ENCODE results near the gene VWA8. TPM values are rescaled to one million over a fixed set of nuclear protein-coding genes. Genes with fewer than 3 reads are reported as not detected.

Gene VWA8
- total and polyA plus RNA-seq, 4 donors, result 4.7 to 26.3 (median 11.9) TPM

DNA sequence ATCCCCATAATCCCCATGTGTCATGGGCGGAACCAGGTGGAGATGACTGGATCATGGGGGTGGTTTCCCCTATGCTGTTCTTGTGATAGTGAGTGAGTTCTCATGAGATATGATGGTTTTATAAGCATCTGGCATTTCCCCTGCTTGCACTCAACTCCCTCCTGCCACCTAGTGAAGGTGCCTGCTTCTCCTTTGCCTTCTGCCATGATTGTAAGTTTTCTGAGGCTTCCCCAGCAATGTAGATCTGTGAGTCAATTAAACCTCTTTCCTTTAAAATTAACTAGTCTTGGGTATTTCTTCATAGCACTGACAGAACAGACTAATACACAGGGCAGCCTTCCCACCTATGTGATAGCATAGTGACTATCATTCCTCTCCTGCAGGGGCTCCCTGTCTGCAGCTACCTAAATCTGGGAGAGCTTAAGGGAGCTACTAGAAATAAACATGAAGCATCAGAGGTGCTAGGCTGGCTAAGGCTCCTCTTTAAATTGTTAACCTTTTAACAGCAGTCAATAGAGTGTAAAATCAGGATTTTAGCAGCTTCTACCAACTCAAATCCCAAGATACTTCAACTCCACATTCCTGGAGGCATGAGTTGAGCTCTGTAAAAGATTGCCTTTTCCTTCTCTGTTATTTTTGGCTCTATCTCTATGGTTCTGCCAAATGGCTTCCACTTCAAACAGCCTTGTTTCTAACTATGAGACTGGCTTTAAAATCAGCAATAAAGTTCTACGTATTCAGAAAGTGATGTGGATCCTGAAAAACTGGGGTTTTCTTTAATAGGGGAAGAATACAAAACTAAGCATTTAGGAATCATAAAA lies 112.3 kb downstream of the VWA8 start:
- 96 to 100% methylated on average over 2 of the region's 2 CpGs for WGBS, 2 donors
- TF ChIP-seq, protein P1, sequence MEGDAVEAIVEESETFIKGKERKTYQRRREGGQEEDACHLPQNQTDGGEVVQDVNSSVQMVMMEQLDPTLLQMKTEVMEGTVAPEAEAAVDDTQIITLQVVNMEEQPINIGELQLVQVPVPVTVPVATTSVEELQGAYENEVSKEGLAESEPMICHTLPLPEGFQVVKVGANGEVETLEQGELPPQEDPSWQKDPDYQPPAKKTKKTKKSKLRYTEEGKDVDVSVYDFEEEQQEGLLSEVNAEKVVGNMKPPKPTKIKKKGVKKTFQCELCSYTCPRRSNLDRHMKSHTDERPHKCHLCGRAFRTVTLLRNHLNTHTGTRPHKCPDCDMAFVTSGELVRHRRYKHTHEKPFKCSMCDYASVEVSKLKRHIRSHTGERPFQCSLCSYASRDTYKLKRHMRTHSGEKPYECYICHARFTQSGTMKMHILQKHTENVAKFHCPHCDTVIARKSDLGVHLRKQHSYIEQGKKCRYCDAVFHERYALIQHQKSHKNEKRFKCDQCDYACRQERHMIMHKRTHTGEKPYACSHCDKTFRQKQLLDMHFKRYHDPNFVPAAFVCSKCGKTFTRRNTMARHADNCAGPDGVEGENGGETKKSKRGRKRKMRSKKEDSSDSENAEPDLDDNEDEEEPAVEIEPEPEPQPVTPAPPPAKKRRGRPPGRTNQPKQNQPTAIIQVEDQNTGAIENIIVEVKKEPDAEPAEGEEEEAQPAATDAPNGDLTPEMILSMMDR (IDR thresholded peaks at IDR 0.05; ENCODE audit: control extremely low read depth, extremely low read depth), result no peak
- H3K36me3 ChIP-seq (ENCODE audit: control insufficient read depth in 4 of 4, insufficient read depth in 4 of 4, low read length in 4 of 4), result peaks cover 0 to 9% (median 0%) of the 10 kb centered on the region in 4 donors
- ATAC-seq (ENCODE audit: insufficient read depth, low FRiP score) (no peak), DNase-seq (no peak)
- no peaks in the 10 kb centered on the region for H3K27me3 ChIP-seq (ENCODE audit: control insufficient read depth in 3 of 3, insufficient read depth in 3 of 3, low read length in 2 of 3)
- peaks cover 0 to 7% (median 0%) of the 10 kb centered on the region in 4 donors for H3K9me3 ChIP-seq (ENCODE audit: control insufficient read depth in 4 of 4, insufficient read depth in 3 of 4, low read length in 3 of 4)
- peaks cover 0 to 10% (median 0%) of the 10 kb centered on the region in 5 donors for H3K4me1 ChIP-seq (ENCODE audit: control insufficient read depth in 5 of 5, insufficient read depth in 5 of 5, low read length in 5 of 5)
- H3K9ac ChIP-seq (ENCODE audit: insufficient read depth in 1 of 2, low read length in 2 of 2), result no peak overlapping the region
- H3K27ac ChIP-seq (ENCODE audit: low read depth in 1 of 2, low read length in 1 of 2), result no peak overlapping the region
- H3K4me3 ChIP-seq, result no peak overlapping the region

- Histone ChIP-seq H3K9me3 (ENCODE audit: control insufficient read depth in 4 of 4, insufficient read depth in 3 of 4, low read length in 3 of 4) (peaks cover 0 to 7% (median 0%) of the 10 kb centered on the region in 4 donors), H3K27me3 (ENCODE audit: control insufficient read depth in 3 of 3, insufficient read depth in 3 of 3, low read length in 2 of 3) (no peaks in the 10 kb centered on the region), H3K4me3 (no peak overlapping the region), H3K9ac (ENCODE audit: insufficient read depth in 1 of 2, low read length in 2 of 2) (no peak overlapping the region), H3K36me3 (ENCODE audit: control insufficient read depth in 4 of 4, insufficient read depth in 4 of 4, low read length in 4 of 4) (no peaks in the 10 kb centered on the region), H3K4me1 (ENCODE audit: control insufficient read depth in 5 of 5, insufficient read depth in 5 of 5, low read length in 5 of 5) (peaks cover 0 to 10% (median 0%) of the 10 kb centered on the region in 5 donors), H3K27ac (ENCODE audit: low read depth in 1 of 2, low read length in 1 of 2) (no peak overlapping the region)
- TF ChIP-seq, protein P1 (IDR thresholded peaks at IDR 0.05; ENCODE audit: control extremely low read depth, extremely low read depth), result no peak
- DNase-seq (no peak), ATAC-seq (ENCODE audit: insufficient read depth, low FRiP score) (no peak)
- WGBS, 2 donors, result 94 to 98% methylated on average over 3 of the region's 3 CpGs
Observed at GRCh38 chr13:41847216-41847615, 113.7 kb downstream of the VWA8 start.

DNA sequence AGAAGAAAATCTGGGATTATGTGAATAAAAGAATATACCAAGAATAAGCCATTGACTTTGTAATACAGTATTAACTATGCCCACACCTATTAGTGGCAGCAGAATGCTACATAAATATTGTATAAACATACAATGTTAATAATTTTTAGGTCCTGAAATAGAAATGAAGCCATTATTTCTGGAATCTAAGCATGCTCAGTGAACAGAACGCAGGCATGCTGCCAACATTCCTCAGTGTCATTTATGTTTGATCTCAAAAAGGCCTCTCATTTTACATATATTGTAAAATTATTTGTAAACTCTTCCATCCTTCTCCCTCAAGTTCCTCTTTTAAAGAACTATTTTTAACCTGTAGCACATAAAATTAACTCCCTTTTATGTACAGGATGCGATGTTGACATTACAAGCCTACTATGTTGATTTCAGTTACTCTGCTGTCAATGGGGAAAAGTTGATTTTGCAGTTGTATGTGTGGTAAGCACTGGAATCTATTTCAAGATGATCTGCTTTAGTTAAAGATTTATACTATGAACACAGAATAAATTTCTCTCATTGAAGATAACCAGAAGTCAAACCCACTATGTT lies 118.8 kb downstream of the VWA8 start:
- peaks cover 0 to 4% (median 0%) of the 10 kb centered on the region in 4 donors for H3K9me3 ChIP-seq (ENCODE audit: control insufficient read depth in 4 of 4, insufficient read depth in 3 of 4, low read length in 3 of 4)
- TF ChIP-seq, protein P1 (IDR thresholded peaks at IDR 0.05; ENCODE audit: control extremely low read depth, extremely low read depth), result no peak
- H3K36me3 ChIP-seq (ENCODE audit: control insufficient read depth in 4 of 4, insufficient read depth in 4 of 4, low read length in 4 of 4), result peaks cover 0 to 1% (median 0%) of the 10 kb centered on the region in 4 donors
- no peak overlapping the region for H3K9ac ChIP-seq (ENCODE audit: insufficient read depth in 1 of 2, low read length in 2 of 2)
- WGBS, 2 donors, result 23 to 38% methylated on average over 2 of the region's 2 CpGs
- H3K4me3 ChIP-seq, result no peak overlapping the region
- peaks cover 0 to 10% (median 0%) of the 10 kb centered on the region in 5 donors for H3K4me1 ChIP-seq (ENCODE audit: control insufficient read depth in 5 of 5, insufficient read depth in 5 of 5, low read length in 5 of 5)
- DNase-seq (peak; percentile 77 to 92 (median 88)), ATAC-seq (ENCODE audit: insufficient read depth, low FRiP score) (no peak)
- H3K27me3 ChIP-seq (ENCODE audit: control insufficient read depth in 3 of 3, insufficient read depth in 3 of 3, low read length in 2 of 3), result no peaks in the 10 kb centered on the region
- no peak overlapping the region for H3K27ac ChIP-seq (ENCODE audit: low read depth in 1 of 2, low read length in 1 of 2)

All from lung (tissue), 12 donors.